GM12878 (cell line): ENCODE measurements around the gene TRPT1.

Experiments
- BCLAF1 ChIP-seq: fragments of 450-650 bp; IDR thresholded peaks from 2 replicates; pipeline ENCODE4 v1.6.1; 2017; ENCODE audit warnings: antibody characterized with exemption, mild to moderate bottlenecking, moderate library complexity
- CTCF ChIP-seq, 3 experiments: IDR thresholded peaks in 2 of 3; conservative IDR thresholded peaks in 1 of 3; 2 replicates each; pipeline ENCODE4 v1.5.1; 2011; ENCODE audit warnings: low read depth in 3 of 3, low read length in 3 of 3, mild to moderate bottlenecking in 3 of 3, control low read depth in 2 of 3, moderate library complexity in 2 of 3, inconsistent platforms in 1 of 3, mixed read lengths in 1 of 3; ENCODE audit not compliant: control insufficient read depth in 2 of 3, insufficient read depth in 1 of 3; ENCODE audit errors: extremely low read depth in 1 of 3
- MYC ChIP-seq: IDR thresholded peaks from 2 replicates; pipeline ENCODE4 v1.6.1; 2011; ENCODE audit warnings: mild to moderate bottlenecking, low read length, moderate library complexity, inconsistent platforms; ENCODE audit not compliant: insufficient read depth, insufficient replicate concordance, insufficient read length, severe bottlenecking
- NBN ChIP-seq: fragments of 450-650 bp; IDR thresholded peaks from 2 replicates; pipeline ENCODE4 v1.6.1; 2016
- POLR2AphosphoS5 ChIP-seq: IDR thresholded peaks from 2 replicates; pipeline ENCODE4 v1.6.1; 2011; ENCODE audit warnings: mild to moderate bottlenecking, low read length, inconsistent platforms
- RBBP5 ChIP-seq: fragments of 200-600 bp; sonication (generic); conservative IDR thresholded peaks from 2 replicates; pipeline ENCODE4 v1.6.1; 2016
- REST ChIP-seq: IDR thresholded peaks from 2 replicates; pipeline ENCODE4 v1.6.1; 2012; ENCODE audit warnings: mild to moderate bottlenecking, low read depth, low read length
- SIN3A ChIP-seq: IDR thresholded peaks from 2 replicates; pipeline ENCODE4 v1.6.1; 2012; ENCODE audit warnings: low read depth, low read length, improper control_type of control experiment
- TARDBP ChIP-seq: IDR thresholded peaks from 2 replicates; pipeline ENCODE4 v1.6.1; 2016; ENCODE audit warnings: borderline replicate concordance
- YBX1 ChIP-seq: fragments of 450-650 bp; IDR thresholded peaks from 2 replicates; pipeline ENCODE4 v1.6.1; 2016; ENCODE audit warnings: antibody characterized with exemption
- YY1 ChIP-seq: IDR thresholded peaks from 2 replicates; pipeline ENCODE4 v1.6.1; 2011; ENCODE audit warnings: low read depth, mild to moderate bottlenecking, low read length

- no peak for TF ChIP-seq CTCF (IDR thresholded peaks at IDR 0.05 in 2 of 3, conservative IDR thresholded peaks at IDR 0.05 in 1 of 3; ENCODE audit: control insufficient read depth in 2 of 3, extremely low read depth in 1 of 3, insufficient read depth in 1 of 3, low read depth in 3 of 3, low read length in 3 of 3)
- no peak for TF ChIP-seq RBBP5
- TF ChIP-seq POLR2AphosphoS5, result no peak
- no peak for TF ChIP-seq REST
- TF ChIP-seq SIN3A, result no peak
- no peak for TF ChIP-seq TARDBP
- TF ChIP-seq NBN, result no peak
- no peak for TF ChIP-seq YY1
- no peak for TF ChIP-seq YBX1
- TF ChIP-seq MYC, result no peak
- TF ChIP-seq BCLAF1, result no peak
Measured at GRCh38 chr11:64253481-64253880, 27.5 kb upstream of the TRPT1 start.
